Lower leg skin (tissue), 3 donors: Measurements from ENCODE around the gene ERMP1.

ENCODE experiments used
- POLR2A ChIP-seq, 2 donors: fragments of 450-650 bp; IDR thresholded peaks; one replicate each; pipeline ENCODE4 v1.6.1; 2016 to 2017; ENCODE audit warnings: antibody characterized with exemption in 2 of 2, mild to moderate bottlenecking in 1 of 2, moderate library complexity in 1 of 2
- TF ChIP-seq, protein P1 (sequence below), 3 donors: fragments of 450-650 bp; IDR thresholded peaks; one replicate each; pipeline ENCODE4 v1.5.1; 2016; ENCODE audit warnings: antibody characterized with exemption in 3 of 3, mild to moderate bottlenecking in 3 of 3, moderate library complexity in 2 of 3

DNA sequence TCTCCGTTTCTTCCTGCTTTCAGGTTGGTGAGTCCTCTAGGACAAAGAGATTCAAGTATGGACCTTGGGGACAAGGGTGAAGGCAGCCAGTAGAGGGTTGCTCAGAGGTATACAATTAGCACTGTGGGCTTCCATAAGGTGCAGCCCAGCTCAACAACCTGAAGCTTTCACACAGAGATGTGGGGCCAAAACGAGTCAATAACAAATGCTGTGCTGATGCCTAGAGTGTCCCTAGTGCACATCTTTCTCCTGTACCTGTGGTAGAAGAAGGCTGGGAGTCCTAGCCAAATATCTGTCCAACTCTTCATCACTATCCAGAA, 37.1 kb upstream of the ERMP1 start:
- TF ChIP-seq, protein P1, sequence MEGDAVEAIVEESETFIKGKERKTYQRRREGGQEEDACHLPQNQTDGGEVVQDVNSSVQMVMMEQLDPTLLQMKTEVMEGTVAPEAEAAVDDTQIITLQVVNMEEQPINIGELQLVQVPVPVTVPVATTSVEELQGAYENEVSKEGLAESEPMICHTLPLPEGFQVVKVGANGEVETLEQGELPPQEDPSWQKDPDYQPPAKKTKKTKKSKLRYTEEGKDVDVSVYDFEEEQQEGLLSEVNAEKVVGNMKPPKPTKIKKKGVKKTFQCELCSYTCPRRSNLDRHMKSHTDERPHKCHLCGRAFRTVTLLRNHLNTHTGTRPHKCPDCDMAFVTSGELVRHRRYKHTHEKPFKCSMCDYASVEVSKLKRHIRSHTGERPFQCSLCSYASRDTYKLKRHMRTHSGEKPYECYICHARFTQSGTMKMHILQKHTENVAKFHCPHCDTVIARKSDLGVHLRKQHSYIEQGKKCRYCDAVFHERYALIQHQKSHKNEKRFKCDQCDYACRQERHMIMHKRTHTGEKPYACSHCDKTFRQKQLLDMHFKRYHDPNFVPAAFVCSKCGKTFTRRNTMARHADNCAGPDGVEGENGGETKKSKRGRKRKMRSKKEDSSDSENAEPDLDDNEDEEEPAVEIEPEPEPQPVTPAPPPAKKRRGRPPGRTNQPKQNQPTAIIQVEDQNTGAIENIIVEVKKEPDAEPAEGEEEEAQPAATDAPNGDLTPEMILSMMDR (IDR thresholded peaks at IDR 0.05), result no peak
- no peak for TF ChIP-seq POLR2A (IDR thresholded peaks at IDR 0.05)
